ENCODE data around the gene PNRC2.
"Not testable (repeated sequence)": the region's sequence is repeated elsewhere in the genome, so short reads cannot be mapped to it uniquely, and the experiment has no call there.

DNA sequence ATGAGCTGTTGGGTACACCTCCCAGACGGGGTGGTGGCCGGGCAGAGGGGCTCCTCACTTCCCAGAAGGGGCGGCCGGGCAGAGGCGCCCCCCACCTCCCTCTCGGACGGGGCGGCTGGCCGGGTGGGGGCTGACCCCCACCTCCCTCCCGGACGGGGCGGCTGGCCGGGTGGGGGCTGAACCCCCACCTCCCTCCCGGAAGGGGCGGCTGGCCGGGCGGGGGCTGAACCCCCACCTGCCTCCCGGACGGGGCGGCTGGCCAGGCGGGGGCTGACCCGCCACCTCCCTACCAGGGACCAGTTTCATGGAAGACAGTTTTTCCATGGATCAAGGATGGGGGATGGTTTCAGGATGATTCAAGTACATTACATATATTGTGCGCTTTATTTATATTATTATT lies 27.4 kb downstream of the PNRC2 start:
- not testable (repeated sequence) for TF ChIP-seq POLR2A, CTCF, POLR2AphosphoS5 (IDR thresholded peaks at IDR 0.05)
